HCT116 (cell line): ENCODE results near the gene DTNB. TPM values are rescaled to one million over a fixed set of nuclear protein-coding genes. Genes with fewer than 3 reads are reported as not detected.

ENCODE experiments used
- ATAC-seq: fragments of 200-7000 bp; cut with Tn5 transposase; 2 replicates; pipeline ENCODE4 v1.9.1; 2020; ENCODE audit warnings: mild to moderate bottlenecking, moderate library complexity
- BruUV-seq: library from RNA; stranded (reverse); fragments of 400-500 nt; replicated peaks from 2 replicates; lab custom pipeline; 2021; lab: Mats Ljungman, UMichigan
- CTCF ChIA-PET: fragments of 300-600 bp; sonication (Branson Sonifier 250); formaldehyde crosslinking; loops from one replicate; lab custom pipeline; 2021; ENCODE audit warnings: antibody characterized with exemption; lab: Charles Lee
- POLR2A ChIA-PET: fragments of 300-600, 350-600 bp; sonication (Branson Sonifier 250); formaldehyde crosslinking; loops from one replicate; lab custom pipeline; 2021; ENCODE audit warnings: antibody characterized with exemption; lab: Charles Lee
- RAD21 ChIA-PET, 2 experiments: fragments of 300-600 bp; sonication (Branson Sonifier 250); formaldehyde crosslinking; loops; one replicate each; lab custom pipeline; 2023; ENCODE audit warnings: low total read pairs in 2 of 2; ENCODE audit not compliant: uncharacterized antibody in 2 of 2, unreplicated experiment in 2 of 2, low non-redundant PET in 1 of 2; lab: Charles Lee
- DNase-seq: peaks from one replicate; pipeline ENCODE4 v3.0.0-alpha.2; 2010; ENCODE audit warnings: low read depth, low spot score
- H2AFZ ChIP-seq: fragments of 200-600 bp; shearing (Covaris generic), sonication (generic); 2 replicates; pipeline ENCODE4 v1.6.1; 2017; ENCODE audit warnings: low read depth, mixed run types, mixed read lengths, antibody characterized with exemption, low read length; ENCODE audit not compliant: poor library complexity, severe bottlenecking
- H3K27ac ChIP-seq: 2 replicates; pipeline ENCODE4 v1.5.1; 2012; ENCODE audit warnings: low read depth, low read length
- H3K27me3 ChIP-seq: fragments of 200-600 bp; sonication (generic); 2 replicates; pipeline ENCODE4 v1.6.1; 2016; ENCODE audit warnings: mixed run types, low read length, mixed read lengths; ENCODE audit not compliant: insufficient read depth
- H3K36me3 ChIP-seq, 2 experiments: fragments of 200-500 bp in 1 of 2; fragments of 200-600 bp in 1 of 2; sonication (Bioruptor generic) in 1 of 2; sonication (generic) in 1 of 2; 2 replicates each; pipeline versions ENCODE4 v1.5.1 to v1.6.1; 2014 to 2016; ENCODE audit warnings: low read length in 2 of 2, inconsistent platforms in 1 of 2, mixed read lengths in 1 of 2, mixed run types in 1 of 2; ENCODE audit not compliant: insufficient read depth in 2 of 2, control insufficient read depth in 1 of 2
- H3K4me1 ChIP-seq, 2 experiments: fragments of 200-600 bp in 1 of 2; sonication (generic) in 1 of 2; 2 replicates each; pipeline versions ENCODE4 v1.5.1 to v1.6.1; 2012 to 2017; ENCODE audit warnings: low read length in 2 of 2, inconsistent platforms in 1 of 2, mild to moderate bottlenecking in 1 of 2, mixed read lengths in 1 of 2, mixed run types in 1 of 2, moderate library complexity in 1 of 2; ENCODE audit not compliant: insufficient read depth in 2 of 2, control insufficient read depth in 1 of 2
- H3K4me2 ChIP-seq: fragments of 200-600 bp; sonication (generic); 2 replicates; pipeline ENCODE4 v1.6.1; 2017; ENCODE audit warnings: mixed run types, low read length, mixed read lengths
- H3K4me3 ChIP-seq, 2 experiments: fragments of 200-600 bp in 1 of 2; sonication (generic) in 1 of 2; replicated peaks in 1 of 2; 2 replicates each; pipeline ENCODE4 v1.5.1; 2011 to 2016; ENCODE audit warnings: low read length in 2 of 2, control low read depth in 1 of 2, low read depth in 1 of 2, mild to moderate bottlenecking in 1 of 2, mixed read lengths in 1 of 2, mixed run types in 1 of 2
- H3K79me2 ChIP-seq: fragments of 200-600 bp; sonication (generic); 2 replicates; pipeline ENCODE4 v1.6.1; 2017; ENCODE audit warnings: mild to moderate bottlenecking, mixed run types, low read length, moderate library complexity, mixed read lengths; ENCODE audit not compliant: insufficient read depth
- H3K9ac ChIP-seq: fragments of 200-600 bp; sonication (generic); 2 replicates; pipeline ENCODE4 v1.6.1; 2016; ENCODE audit warnings: low read length, mixed read lengths
- H3K9me2 ChIP-seq: fragments of 200-600 bp; sonication (generic), shearing (Covaris generic); 2 replicates; pipeline ENCODE4 v1.6.1; 2017; ENCODE audit warnings: mixed run types, mild to moderate bottlenecking, moderate library complexity; ENCODE audit not compliant: insufficient read depth
- H3K9me3 ChIP-seq, 2 experiments: fragments of 200-500 bp in 1 of 2; fragments of 200-600 bp in 1 of 2; sonication (Bioruptor generic) in 1 of 2; sonication (generic) in 1 of 2; 2 replicates each; pipeline ENCODE4 v1.6.1; 2014 to 2017; ENCODE audit warnings: low read length in 2 of 2, mixed read lengths in 2 of 2, inconsistent platforms in 1 of 2, low read depth in 1 of 2, mild to moderate bottlenecking in 1 of 2, mixed run types in 1 of 2, moderate library complexity in 1 of 2; ENCODE audit not compliant: control insufficient read depth in 1 of 2, insufficient read depth in 1 of 2
- H4K20me1 ChIP-seq: fragments of 200-600 bp; sonication (generic), shearing (Covaris generic); 2 replicates; pipeline ENCODE4 v1.6.1; 2017; ENCODE audit warnings: mixed run types, mild to moderate bottlenecking, moderate library complexity; ENCODE audit not compliant: insufficient read depth
- CBX3 ChIP-seq: IDR thresholded peaks from 2 replicates; pipeline ENCODE4 v1.6.1; 2012; ENCODE audit warnings: low read depth
- CEBPB ChIP-seq: IDR thresholded peaks from 2 replicates; pipeline ENCODE4 v1.6.1; 2012; ENCODE audit warnings: low read depth
- EGR1 ChIP-seq: IDR thresholded peaks from 2 replicates; pipeline ENCODE4 v1.6.1; 2012; ENCODE audit warnings: low read depth
- ELF1 ChIP-seq: IDR thresholded peaks from 2 replicates; pipeline ENCODE4 v1.6.1; 2012; ENCODE audit warnings: low read depth, borderline replicate concordance
- EZH2 ChIP-seq: fragments of 200-600 bp; sonication (generic); IDR thresholded peaks from 2 replicates; pipeline ENCODE4 v1.6.1; 2017; ENCODE audit warnings: antibody characterized with exemption, mixed run types
- EZH2phosphoT487 ChIP-seq: fragments of 200-600 bp; IDR thresholded peaks from 2 replicates; pipeline ENCODE4 v1.6.1; 2018; ENCODE audit warnings: antibody characterized with exemption, borderline replicate concordance
- FOSL1 ChIP-seq: IDR thresholded peaks from 2 replicates; pipeline ENCODE4 v1.6.1; 2012; ENCODE audit warnings: low read depth
- JUND ChIP-seq: IDR thresholded peaks from 2 replicates; pipeline ENCODE4 v1.6.1; 2012
- POLR2A ChIP-seq: IDR thresholded peaks from 2 replicates; pipeline ENCODE4 v1.7.0; 2011; ENCODE audit warnings: borderline replicate concordance; ENCODE audit not compliant: insufficient read depth, insufficient read length; ENCODE audit errors: extremely low read depth
- POLR2AphosphoS5 ChIP-seq: IDR thresholded peaks from 2 replicates; pipeline ENCODE4 v1.6.1; 2011; ENCODE audit warnings: mild to moderate bottlenecking, low read depth, low read length, moderate library complexity
- RAD21 ChIP-seq: IDR thresholded peaks from 2 replicates; pipeline ENCODE4 v1.6.1; 2012; ENCODE audit warnings: low read depth, mild to moderate bottlenecking
- SP1 ChIP-seq: IDR thresholded peaks from 2 replicates; pipeline ENCODE4 v1.6.1; 2012; ENCODE audit warnings: low read depth
- SRF ChIP-seq: IDR thresholded peaks from 2 replicates; pipeline ENCODE4 v1.6.1; 2012; ENCODE audit warnings: low read depth
- ZFX ChIP-seq: fragments of 450-650 bp; IDR thresholded peaks from 2 replicates; pipeline ENCODE4 v1.6.1; 2017
- ZNF274 ChIP-seq: fragments of 200-500 bp; sonication (Bioruptor generic); IDR thresholded peaks from 2 replicates; pipeline ENCODE4 v1.6.1; 2014; ENCODE audit warnings: mild to moderate bottlenecking, low read depth, low read length, inconsistent platforms
- intact Hi-C: fragments of 100-400 bp; cut with micrococcal nuclease; formaldehyde crosslinking; loops from 2 replicates; pipeline ENCODE4 v1.10.0; 2022
- total RNA-seq: library from RNA; stranded (reverse); gene quantifications from one replicate; pipeline ENCODE4 v1.2.1, GENCODE V29; 2021; ENCODE audit not compliant: unreplicated experiment
- TF ChIP-seq, protein P1 (sequence below): IDR thresholded peaks from 2 replicates; pipeline ENCODE4 v1.6.1; 2011; ENCODE audit warnings: mild to moderate bottlenecking, low read length, moderate library complexity; ENCODE audit not compliant: insufficient replicate concordance; ENCODE audit errors: extremely low read depth
- TF ChIP-seq, protein P2 (sequence below), 3 experiments: fragments of 200-600 bp in 1 of 3; sonication (generic) in 1 of 3; IDR thresholded peaks in 2 of 3; conservative IDR thresholded peaks in 1 of 3; 2 replicates each; pipeline ENCODE4 v1.5.1; 2012 to 2017; ENCODE audit warnings: low read depth in 2 of 3, low read length in 2 of 3, antibody characterized with exemption in 1 of 3, borderline replicate concordance in 1 of 3, control low read depth in 1 of 3, mild to moderate bottlenecking in 1 of 3, mixed read lengths in 1 of 3, mixed run types in 1 of 3, moderate library complexity in 1 of 3; ENCODE audit not compliant: insufficient read depth in 1 of 3
- TF ChIP-seq, protein P3 (sequence below): IDR thresholded peaks from 2 replicates; pipeline ENCODE4 v1.6.1; 2012
- TF ChIP-seq, protein P4 (sequence below): IDR thresholded peaks from 2 replicates; pipeline ENCODE4 v1.6.1; 2012; ENCODE audit warnings: low read depth
- TF ChIP-seq, protein P5 (sequence below): IDR thresholded peaks from 2 replicates; pipeline ENCODE4 v1.6.1; 2012

DTNB gene
- total RNA-seq, 1 experiment from 2014 or later: 30.2 TPM

DNA sequence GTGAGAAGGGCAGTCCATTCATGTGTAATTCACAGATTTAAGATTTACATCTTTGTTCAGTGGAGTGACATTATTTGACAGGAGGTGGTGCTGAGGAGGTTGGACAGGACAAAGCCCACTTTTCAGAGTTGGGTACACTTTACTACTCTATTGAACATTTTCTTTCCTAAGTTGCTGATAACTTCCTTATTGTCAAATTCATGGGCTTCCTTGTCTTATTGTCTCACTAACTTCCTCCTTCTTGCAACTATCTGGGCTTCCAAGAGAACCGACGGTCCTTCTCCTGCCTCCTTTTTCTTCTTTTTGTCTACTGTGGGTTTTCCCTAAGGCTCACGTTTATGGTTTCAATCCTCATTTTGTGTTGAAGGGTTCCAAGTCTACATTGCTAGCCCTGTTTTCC, 263.9 kb downstream of the DTNB start:
- H3K9me2 ChIP-seq: no peaks in the 10 kb centered on the region
- ChIA-PET CTCF (no interaction called here), RAD21 (no interaction called here), POLR2A (interaction anchor here (0.6 kb wide), 1 partner anchor 38 kb away, joined by 3 read pairs; no protein-coding TSS in a partner anchor)
- no TSS peak for BruUV-seq
- H3K9ac ChIP-seq: no peak overlapping the region
- no peaks in the 10 kb centered on the region for H3K9me3 ChIP-seq
- H3K79me2 ChIP-seq: no peaks in the 10 kb centered on the region
- no peaks in the 10 kb centered on the region for H3K4me1 ChIP-seq
- no peaks in the 10 kb centered on the region for H4K20me1 ChIP-seq
- H3K36me3 ChIP-seq: no peaks in the 10 kb centered on the region
- no peak overlapping the region for H3K27ac ChIP-seq
- intact Hi-C loops: no loop called here
- H2AFZ ChIP-seq: no peak overlapping the region
- TF ChIP-seq JUND: no peak
- TF ChIP-seq EGR1: no peak
- TF ChIP-seq CBX3: no peak
- TF ChIP-seq, protein P1, sequence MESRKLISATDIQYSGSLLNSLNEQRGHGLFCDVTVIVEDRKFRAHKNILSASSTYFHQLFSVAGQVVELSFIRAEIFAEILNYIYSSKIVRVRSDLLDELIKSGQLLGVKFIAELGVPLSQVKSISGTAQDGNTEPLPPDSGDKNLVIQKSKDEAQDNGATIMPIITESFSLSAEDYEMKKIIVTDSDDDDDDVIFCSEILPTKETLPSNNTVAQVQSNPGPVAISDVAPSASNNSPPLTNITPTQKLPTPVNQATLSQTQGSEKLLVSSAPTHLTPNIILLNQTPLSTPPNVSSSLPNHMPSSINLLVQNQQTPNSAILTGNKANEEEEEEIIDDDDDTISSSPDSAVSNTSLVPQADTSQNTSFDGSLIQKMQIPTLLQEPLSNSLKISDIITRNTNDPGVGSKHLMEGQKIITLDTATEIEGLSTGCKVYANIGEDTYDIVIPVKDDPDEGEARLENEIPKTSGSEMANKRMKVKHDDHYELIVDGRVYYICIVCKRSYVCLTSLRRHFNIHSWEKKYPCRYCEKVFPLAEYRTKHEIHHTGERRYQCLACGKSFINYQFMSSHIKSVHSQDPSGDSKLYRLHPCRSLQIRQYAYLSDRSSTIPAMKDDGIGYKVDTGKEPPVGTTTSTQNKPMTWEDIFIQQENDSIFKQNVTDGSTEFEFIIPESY: no peak
- TF ChIP-seq, protein P2, sequence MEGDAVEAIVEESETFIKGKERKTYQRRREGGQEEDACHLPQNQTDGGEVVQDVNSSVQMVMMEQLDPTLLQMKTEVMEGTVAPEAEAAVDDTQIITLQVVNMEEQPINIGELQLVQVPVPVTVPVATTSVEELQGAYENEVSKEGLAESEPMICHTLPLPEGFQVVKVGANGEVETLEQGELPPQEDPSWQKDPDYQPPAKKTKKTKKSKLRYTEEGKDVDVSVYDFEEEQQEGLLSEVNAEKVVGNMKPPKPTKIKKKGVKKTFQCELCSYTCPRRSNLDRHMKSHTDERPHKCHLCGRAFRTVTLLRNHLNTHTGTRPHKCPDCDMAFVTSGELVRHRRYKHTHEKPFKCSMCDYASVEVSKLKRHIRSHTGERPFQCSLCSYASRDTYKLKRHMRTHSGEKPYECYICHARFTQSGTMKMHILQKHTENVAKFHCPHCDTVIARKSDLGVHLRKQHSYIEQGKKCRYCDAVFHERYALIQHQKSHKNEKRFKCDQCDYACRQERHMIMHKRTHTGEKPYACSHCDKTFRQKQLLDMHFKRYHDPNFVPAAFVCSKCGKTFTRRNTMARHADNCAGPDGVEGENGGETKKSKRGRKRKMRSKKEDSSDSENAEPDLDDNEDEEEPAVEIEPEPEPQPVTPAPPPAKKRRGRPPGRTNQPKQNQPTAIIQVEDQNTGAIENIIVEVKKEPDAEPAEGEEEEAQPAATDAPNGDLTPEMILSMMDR (IDR thresholded peaks at IDR 0.05 in 2 of 3, conservative IDR thresholded peaks at IDR 0.05 in 1 of 3; ENCODE audit: borderline replicate concordance in 1 of 3, insufficient read depth in 1 of 3, low read depth in 2 of 3, low read length in 2 of 3): no peak
- TF ChIP-seq ELF1: no peak
- no peak for TF ChIP-seq POLR2A
- no peak for TF ChIP-seq CEBPB
- TF ChIP-seq, protein P3, sequence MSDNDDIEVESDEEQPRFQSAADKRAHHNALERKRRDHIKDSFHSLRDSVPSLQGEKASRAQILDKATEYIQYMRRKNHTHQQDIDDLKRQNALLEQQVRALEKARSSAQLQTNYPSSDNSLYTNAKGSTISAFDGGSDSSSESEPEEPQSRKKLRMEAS: no peak
- TF ChIP-seq, protein P4, sequence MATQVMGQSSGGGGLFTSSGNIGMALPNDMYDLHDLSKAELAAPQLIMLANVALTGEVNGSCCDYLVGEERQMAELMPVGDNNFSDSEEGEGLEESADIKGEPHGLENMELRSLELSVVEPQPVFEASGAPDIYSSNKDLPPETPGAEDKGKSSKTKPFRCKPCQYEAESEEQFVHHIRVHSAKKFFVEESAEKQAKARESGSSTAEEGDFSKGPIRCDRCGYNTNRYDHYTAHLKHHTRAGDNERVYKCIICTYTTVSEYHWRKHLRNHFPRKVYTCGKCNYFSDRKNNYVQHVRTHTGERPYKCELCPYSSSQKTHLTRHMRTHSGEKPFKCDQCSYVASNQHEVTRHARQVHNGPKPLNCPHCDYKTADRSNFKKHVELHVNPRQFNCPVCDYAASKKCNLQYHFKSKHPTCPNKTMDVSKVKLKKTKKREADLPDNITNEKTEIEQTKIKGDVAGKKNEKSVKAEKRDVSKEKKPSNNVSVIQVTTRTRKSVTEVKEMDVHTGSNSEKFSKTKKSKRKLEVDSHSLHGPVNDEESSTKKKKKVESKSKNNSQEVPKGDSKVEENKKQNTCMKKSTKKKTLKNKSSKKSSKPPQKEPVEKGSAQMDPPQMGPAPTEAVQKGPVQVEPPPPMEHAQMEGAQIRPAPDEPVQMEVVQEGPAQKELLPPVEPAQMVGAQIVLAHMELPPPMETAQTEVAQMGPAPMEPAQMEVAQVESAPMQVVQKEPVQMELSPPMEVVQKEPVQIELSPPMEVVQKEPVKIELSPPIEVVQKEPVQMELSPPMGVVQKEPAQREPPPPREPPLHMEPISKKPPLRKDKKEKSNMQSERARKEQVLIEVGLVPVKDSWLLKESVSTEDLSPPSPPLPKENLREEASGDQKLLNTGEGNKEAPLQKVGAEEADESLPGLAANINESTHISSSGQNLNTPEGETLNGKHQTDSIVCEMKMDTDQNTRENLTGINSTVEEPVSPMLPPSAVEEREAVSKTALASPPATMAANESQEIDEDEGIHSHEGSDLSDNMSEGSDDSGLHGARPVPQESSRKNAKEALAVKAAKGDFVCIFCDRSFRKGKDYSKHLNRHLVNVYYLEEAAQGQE: no peak
- no peak for TF ChIP-seq POLR2AphosphoS5
- TF ChIP-seq EZH2phosphoT487: no peak
- no peak for TF ChIP-seq ZFX
- TF ChIP-seq, protein P5, sequence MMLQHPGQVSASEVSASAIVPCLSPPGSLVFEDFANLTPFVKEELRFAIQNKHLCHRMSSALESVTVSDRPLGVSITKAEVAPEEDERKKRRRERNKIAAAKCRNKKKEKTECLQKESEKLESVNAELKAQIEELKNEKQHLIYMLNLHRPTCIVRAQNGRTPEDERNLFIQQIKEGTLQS: no peak
- TF ChIP-seq EZH2: no peak
- no peak for TF ChIP-seq SP1
- TF ChIP-seq ZNF274: no peak
- no peak for TF ChIP-seq RAD21
- no peak for TF ChIP-seq FOSL1
- TF ChIP-seq SRF: no peak
- H3K4me3 ChIP-seq: no peak overlapping the region
- H3K4me2 ChIP-seq: no peak overlapping the region
- ATAC-seq (no peak), DNase-seq (no peak)
- no peaks in the 10 kb centered on the region for H3K27me3 ChIP-seq
